Activated CD8-positive, alpha-beta T cell treated with anti-CD3 and anti-CD28 coated beads for 36 hours (primary cell): ENCODE data around the gene ITPR3. TPM values are rescaled to one million over a fixed set of nuclear protein-coding genes. Genes with fewer than 3 reads are reported as not detected.

ENCODE experiments used
- ATAC-seq: fragments of 200-7000 bp; cut with Tn5 transposase; one replicate; pipeline ENCODE4 v1.10.0; 2021; ENCODE audit warnings: mild to moderate bottlenecking, moderate library complexity
- CTCF ChIA-PET: fragments of 350-600 bp; sonication (Branson Sonifier 250); formaldehyde crosslinking; loops from one replicate; lab custom pipeline; 2021; ENCODE audit warnings: antibody characterized with exemption; lab: Charles Lee
- POLR2A ChIA-PET: fragments of 350-600 bp; sonication (Branson Sonifier 250); formaldehyde crosslinking; loops from one replicate; lab custom pipeline; 2021; ENCODE audit warnings: antibody characterized with exemption; lab: Charles Lee
- DNase-seq: peaks from one replicate; pipeline ENCODE4 v3.0.0-alpha.2; 2020
- H3K27ac Mint-ChIP-seq: one replicate; pipeline ENCODE4 v1.8.0; 2021; ENCODE audit warnings: mild to moderate bottlenecking, mixed read lengths
- H3K27me3 Mint-ChIP-seq: one replicate; pipeline ENCODE4 v1.8.0; 2021; ENCODE audit warnings: mixed read lengths
- H3K36me3 Mint-ChIP-seq: one replicate; pipeline ENCODE4 v1.8.0; 2021; ENCODE audit warnings: low read depth, mixed read lengths
- H3K4me1 Mint-ChIP-seq: one replicate; pipeline ENCODE4 v1.8.0; 2021; ENCODE audit warnings: low read depth, mixed read lengths
- H3K4me3 Mint-ChIP-seq: one replicate; pipeline ENCODE4 v1.8.0; 2021; ENCODE audit warnings: mild to moderate bottlenecking, moderate library complexity, mixed read lengths
- H3K9me3 Mint-ChIP-seq: one replicate; pipeline ENCODE4 v1.8.0; 2021; ENCODE audit warnings: mixed read lengths
- CTCF ChIP-seq: fragments of 200-600 bp; IDR thresholded peaks from one replicate; pipeline ENCODE4 v1.8.0; 2022; ENCODE audit warnings: antibody characterized with exemption, mild to moderate bottlenecking
- intact Hi-C: fragments of 100-400 bp; cut with micrococcal nuclease; formaldehyde crosslinking; loops from one replicate; pipeline ENCODE4 v1.10.0; 2022
- total RNA-seq, 2 experiments: library from RNA; stranded (reverse); gene quantifications; one replicate each; pipeline ENCODE4 v1.2.3, GENCODE V29; 2021

Gene ITPR3
- total RNA-seq, 2 experiments from 2014 or later, result 36.6 to 38.0 TPM

- ATAC-seq (no peak), DNase-seq (no peak)
- no peaks in the 10 kb centered on the region for H3K36me3 Mint-ChIP-seq
- no peaks in the 10 kb centered on the region for H3K9me3 Mint-ChIP-seq
- peaks cover 3% of the 10 kb centered on the region for H3K27me3 Mint-ChIP-seq
- no peak overlapping the region for H3K27ac Mint-ChIP-seq
- peaks cover 13% of the 10 kb centered on the region for H3K4me1 Mint-ChIP-seq
- ChIA-PET CTCF (interaction anchor here (1.8 to 3.3 kb wide), 3 partner anchors 11 to 20 kb away, joined by 3 to 27 read pairs (median 17); partner anchors contain the start of gene UQCC2), POLR2A (interaction anchor here (1.2 to 1.3 kb wide), 2 partner anchors 11 to 13 kb away, joined by 3 to 5 read pairs; no protein-coding TSS in a partner anchor)
- no peak for TF ChIP-seq CTCF
- no peak overlapping the region for H3K4me3 Mint-ChIP-seq
- intact Hi-C loops, result no loop called here
Measured at GRCh38 chr6:33723371-33724085, 102.4 kb downstream of the ITPR3 start.

- Mint-ChIP-seq H3K27ac (no peak overlapping the region), H3K9me3 (no peaks in the 10 kb centered on the region), H3K4me3 (no peak overlapping the region), H3K36me3 (no peaks in the 10 kb centered on the region), H3K4me1 (peaks cover 13% of the 10 kb centered on the region), H3K27me3 (peaks cover 3% of the 10 kb centered on the region)
- intact Hi-C loops, result no loop called here
- POLR2A ChIA-PET, result interaction anchor here (1.2 kb wide), 1 partner anchor 12 kb away, joined by 3 read pairs; no protein-coding TSS in a partner anchor
- ATAC-seq (peak; percentile 49), DNase-seq (peak; percentile 30)
- TF ChIP-seq CTCF, result no peak
- CTCF ChIA-PET, result interaction anchor here (1.3 to 3.3 kb wide), 3 partner anchors 12 to 24 kb away, joined by 3 to 27 read pairs (median 17); partner anchors contain the start of gene UQCC2
Measured at GRCh38 chr6:33724102-33725023, 103.2 kb downstream of the ITPR3 start.

- Mint-ChIP-seq H3K4me3 (no peak overlapping the region), H3K36me3 (no peaks in the 10 kb centered on the region), H3K27ac (no peak overlapping the region), H3K4me1 (peaks cover 13% of the 10 kb centered on the region), H3K9me3 (no peaks in the 10 kb centered on the region), H3K27me3 (peaks cover under 1% of the 10 kb centered on the region)
- DNase-seq, result no peak
- intact Hi-C loops, result no loop called here
- no peak for TF ChIP-seq CTCF
- ChIA-PET CTCF (interaction anchor here (1.1 to 1.3 kb wide), 2 partner anchors 14 to 25 kb away, joined by 3 to 5 read pairs; partner anchors contain the start of gene UQCC2), POLR2A (no interaction called here)
- no peak for ATAC-seq
Measured at GRCh38 chr6:33725222-33725621, 104.1 kb downstream of the ITPR3 start.

- Mint-ChIP-seq H3K27me3 (no peaks in the 10 kb centered on the region), H3K9me3 (no peaks in the 10 kb centered on the region), H3K4me3 (no peak overlapping the region), H3K4me1 (peaks cover 13% of the 10 kb centered on the region), H3K27ac (no peak overlapping the region), H3K36me3 (no peaks in the 10 kb centered on the region)
- no peak for DNase-seq
- ChIA-PET CTCF (interaction anchor here (1.1 to 1.7 kb wide), 3 partner anchors 15 to 36 kb away, joined by 3 to 7 read pairs (median 5); partner anchors contain the start of gene UQCC2), POLR2A (no interaction called here)
- intact Hi-C loops, result no loop called here
- no peak for TF ChIP-seq CTCF
- ATAC-seq, result no peak
Measured at GRCh38 chr6:33725891-33726673, 105.0 kb downstream of the ITPR3 start.
